Fibroblast of skin of left quadriceps (primary cell): ENCODE results near the gene MB.

Experiments used
- DNase-seq, 2 experiments: peaks; one replicate each; pipeline ENCODE4 v3.0.0-alpha.2; 2013; ENCODE audit warnings: low read depth in 2 of 2

The MB gene

DNA sequence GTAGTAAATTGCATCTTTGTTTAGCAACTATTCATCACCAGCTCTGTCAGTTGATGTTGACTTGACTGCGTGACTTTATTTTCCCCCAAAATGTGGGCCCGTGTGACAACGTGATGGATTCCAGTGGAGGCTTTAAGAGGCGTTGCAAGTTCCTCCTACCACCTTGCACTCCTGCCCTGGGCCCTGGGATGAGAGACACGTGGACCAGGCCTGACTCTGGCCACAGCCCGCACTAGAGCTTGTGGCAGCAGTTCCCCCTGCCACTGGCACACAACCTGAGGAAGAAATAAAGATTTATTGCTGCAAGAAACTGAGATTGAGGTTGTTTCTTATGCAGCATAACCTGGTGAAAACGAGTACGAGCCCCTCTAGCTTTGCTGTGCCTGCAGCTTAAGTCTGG lies 44.6 kb downstream of the MB start:
- no peak for DNase-seq

DNA sequence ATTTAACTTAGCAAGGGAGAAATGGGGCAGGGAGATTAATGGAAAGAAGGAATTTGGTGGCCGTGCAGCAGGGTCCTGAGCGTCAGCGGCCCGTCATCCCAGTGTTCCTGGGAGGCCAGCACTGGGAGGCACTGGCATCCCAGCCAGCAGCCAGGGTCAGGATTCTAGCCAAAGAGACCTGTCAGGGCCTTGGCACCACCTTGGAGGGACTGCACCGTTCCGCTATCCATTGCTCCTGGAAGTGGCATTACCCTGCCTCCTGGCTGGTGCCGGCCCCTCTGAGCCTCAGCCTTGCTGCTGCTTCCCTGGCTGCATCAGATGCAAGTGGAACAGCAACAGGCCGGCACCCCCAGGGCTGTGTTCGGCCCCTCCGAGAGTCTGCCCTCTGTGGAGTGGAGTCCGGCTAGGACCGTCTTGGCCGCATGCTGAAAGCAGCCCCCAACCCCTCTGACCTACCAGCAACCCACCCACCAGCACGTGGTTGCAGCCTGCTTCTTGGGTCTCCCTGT lies 46.4 kb downstream of the MB start:
- no peak for DNase-seq

DNA sequence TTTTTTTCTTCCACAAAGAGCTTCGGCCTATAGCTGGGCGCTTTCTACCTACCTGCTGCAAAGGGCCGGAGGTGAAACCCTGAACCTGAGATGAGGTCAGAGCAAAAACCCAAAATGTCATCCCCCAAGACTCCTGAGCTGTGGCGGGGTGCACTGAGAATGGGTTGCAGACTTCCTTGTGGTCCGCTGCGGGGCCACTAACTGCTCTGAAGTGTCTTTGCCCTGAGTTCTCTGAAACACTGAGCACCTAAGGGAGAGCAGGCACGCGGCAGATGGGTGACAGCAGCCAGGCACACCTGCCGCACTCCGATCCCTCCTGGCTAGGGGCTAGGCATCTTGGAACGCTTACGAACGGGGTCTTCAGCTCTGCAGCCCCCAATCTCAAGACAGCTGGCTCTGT lies 47.2 kb downstream of the MB start:
- DNase-seq = no peak

DNA sequence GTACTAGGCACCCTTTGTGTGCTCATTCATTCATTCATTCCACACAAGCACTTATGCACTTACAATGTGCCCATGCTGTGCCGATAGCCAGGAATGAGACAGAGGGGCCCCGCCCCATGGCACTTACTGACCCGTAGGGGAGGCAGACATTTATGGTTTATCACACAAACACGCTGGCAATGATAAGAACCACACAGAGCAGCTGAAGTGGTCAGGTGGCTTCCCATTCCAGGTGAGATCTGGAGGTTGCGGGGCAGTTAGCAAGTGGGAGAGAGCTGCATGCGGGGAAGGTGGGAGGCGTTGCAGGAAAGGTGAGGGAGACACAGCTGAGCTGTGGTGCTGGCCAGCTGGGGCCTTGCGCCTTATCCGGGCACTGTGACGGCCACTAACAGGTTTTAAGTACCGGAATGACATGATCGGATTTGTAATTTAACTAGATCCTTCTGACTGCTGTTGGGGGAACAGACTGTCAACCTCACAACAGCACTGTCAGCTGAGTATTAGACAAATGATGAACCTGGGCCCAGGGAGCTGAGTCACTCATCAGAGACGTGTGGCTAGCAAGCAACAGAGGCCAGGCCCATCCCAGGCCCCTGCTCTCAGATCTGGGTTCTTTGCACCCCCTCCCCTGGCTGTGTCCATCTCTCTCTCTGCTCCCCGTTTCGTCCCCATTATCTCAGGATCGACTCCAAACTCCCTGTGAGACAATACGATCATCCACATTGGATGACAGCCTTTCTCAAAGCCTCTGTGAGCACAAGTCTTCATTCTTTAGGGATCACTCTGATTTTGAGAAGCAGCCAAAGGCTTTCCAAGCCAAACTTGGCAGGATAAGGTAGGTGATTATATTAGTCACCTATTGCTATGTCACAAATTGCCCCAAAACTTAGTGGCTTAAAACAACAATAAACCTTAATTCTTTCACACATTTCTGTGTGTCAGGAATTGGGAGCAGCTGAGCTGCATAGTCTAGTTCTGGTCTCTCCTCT lies 48.1 kb downstream of the MB start:
- DNase-seq = no peak

DNA sequence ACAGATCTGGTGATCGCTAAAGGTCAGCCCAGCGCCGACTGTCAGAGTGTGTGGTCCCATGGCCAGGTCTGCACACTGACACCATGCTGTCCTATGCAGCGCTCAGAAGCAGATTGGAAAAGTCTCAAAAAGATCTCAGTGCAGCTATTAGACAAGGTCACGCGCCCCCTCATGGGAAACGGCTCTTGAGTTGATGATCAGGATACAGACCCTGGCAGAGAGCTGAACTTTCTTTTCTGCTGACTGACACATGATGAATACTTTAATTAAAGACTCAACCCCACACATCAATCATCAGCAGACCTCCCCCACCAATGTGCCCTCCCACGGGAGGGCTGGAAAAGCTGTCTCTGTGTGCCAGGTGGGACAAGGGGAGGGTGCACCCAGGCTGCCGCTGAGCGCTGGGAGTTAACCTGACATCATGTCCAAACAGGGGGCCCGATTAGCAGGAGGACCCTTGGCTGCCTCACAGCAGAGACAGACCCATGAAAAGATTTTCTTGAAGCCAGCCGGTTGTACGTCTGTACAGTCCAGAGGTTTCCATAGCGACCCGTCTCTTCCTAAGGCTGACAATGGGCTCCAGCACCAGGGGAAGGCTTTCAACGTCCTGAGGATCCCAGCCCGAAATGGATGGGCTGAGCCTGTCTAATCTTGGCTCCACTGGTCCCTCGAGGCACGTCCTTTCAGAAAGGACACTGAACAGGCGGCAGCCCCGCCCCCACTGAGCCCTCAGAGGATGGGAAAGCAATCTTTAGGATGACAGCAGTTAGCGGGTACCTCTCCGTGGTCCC lies 49.6 kb downstream of the MB start:
- DNase-seq = no peak

DNA sequence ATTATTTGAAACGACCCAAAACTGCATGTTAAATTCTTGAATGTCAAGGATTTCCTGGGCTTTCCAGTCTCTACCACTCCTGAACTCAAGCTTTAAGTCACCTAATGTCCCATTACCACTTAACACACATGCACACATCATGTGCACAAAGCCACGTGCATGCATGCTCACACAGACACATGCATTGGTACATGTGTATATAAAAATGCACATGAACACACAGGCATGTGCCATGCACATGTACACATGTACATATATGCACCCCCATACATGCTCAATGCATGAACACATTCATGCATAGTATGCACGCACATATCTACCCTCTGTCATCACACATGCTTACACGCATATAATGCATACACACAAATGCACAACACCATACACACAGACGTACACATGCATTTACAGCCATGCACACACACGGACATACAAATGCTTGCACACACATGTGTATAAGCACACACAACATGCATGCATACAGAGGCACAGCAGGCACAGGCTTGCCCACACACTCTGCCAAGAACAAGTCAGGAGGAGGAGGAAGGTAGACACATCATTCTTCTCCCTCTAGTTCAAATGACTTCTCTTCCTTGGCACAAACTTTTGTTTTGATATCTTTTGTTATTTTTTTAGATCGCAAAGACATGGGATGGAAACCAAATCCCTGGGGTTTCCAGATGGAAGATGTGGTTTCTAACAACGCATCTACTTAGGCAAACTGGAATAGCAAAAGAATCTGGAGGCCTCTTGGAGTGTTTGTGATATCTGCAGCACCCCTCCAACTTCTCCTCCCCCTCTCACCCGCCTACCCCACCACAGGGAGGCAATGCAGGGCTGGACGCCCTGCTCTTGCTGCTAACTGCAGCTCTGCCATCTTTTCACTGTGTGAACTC lies 51.9 kb downstream of the MB start:
- DNase-seq = peak; percentile 57 to 58

DNA sequence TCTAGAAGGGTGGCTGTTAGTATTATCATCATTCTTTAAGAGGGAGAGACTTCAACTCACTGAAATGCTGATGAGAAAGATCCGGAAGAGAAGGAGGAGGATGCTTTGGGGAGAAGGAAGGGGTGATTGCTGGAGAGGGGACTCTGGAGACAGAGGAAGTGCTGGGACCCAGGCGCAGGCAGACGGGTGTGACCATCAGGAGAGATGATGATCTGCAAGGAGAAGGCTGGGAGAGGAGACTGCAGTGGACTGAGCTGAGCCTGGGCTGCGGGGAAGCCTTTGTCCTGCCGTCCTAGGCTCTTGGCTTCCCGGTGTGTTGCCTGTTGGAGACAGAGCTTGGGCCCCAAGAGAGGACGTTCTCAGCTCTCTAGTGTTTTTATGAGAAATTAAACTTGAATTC lies 53.9 kb downstream of the MB start:
- no peak for DNase-seq

DNA sequence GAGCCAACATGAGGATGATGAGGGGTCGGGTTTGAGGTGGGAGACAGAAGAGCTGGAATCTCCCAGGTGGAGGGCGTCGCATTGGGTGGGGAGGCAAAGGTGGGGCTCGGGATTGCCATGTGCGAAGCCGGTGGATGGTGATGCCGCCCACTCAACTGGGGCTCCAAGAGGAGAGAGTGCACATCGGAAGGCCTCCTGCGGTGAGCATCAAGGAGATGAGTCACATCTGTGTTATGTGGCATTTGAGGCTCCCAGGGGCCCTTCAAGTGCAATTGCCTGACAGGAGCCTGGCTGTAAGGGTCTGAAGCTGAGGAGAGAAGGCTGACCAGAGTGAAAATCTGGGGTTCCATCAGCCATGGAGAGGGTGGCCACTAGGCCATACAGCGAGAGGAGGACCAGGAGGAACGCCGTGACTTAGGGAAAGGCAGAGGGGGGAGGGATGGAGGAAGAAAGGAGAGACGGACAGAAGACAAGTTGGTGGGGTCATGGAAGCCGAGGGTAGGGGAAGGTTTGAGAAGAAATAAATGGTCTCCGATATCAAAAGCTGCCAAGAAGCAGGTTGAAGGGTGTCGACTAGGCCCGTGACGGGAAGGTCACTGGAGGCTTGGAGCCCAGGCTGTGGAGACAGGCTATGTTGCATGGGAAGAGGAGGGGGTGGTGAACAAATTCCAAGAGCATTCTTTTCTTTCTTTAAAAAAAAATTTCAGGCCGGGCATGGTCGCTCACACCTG lies 55.2 kb downstream of the MB start:
- peak in 1 of 2 experiments; percentile 48 for DNase-seq

DNA sequence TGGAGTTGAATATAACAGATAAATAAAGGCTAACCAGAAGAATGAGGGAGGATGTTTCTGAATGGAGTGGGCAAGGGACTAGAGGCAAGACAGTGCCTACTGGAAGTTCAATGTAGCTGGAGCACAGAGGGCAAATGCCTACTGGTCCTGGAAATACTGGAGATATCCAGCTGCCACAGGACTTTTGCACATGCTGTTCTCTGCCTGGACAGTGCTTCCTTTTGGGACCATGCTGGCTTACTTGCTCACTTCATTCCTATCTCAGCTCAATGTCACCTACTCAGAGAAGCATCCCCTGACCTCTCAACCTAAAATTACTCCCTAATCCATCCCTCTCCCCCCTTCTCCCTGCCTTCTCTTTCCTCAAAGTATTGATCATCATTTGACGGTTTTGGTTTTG lies 56.3 kb downstream of the MB start:
- DNase-seq = no peak

DNA sequence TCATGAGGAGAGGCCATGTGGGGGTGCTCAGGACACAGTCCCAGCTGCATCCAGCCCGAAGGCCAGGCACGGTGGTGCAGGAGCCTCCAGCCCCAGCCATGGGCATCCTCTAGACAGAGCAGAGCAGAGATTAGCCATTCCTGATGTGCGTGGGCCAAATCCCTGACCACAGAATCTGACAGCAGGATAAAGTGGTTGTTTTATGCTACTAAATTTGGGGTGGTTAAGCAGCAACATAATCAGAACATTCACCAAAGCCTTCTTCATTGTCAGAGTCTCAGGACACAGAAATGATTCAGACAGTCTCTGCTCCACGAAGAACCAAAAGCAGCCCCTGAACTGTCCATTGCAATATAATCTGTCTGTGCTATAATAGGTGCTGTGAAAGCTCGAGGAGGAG lies 56.8 kb downstream of the MB start:
- DNase-seq = no peak

DNA sequence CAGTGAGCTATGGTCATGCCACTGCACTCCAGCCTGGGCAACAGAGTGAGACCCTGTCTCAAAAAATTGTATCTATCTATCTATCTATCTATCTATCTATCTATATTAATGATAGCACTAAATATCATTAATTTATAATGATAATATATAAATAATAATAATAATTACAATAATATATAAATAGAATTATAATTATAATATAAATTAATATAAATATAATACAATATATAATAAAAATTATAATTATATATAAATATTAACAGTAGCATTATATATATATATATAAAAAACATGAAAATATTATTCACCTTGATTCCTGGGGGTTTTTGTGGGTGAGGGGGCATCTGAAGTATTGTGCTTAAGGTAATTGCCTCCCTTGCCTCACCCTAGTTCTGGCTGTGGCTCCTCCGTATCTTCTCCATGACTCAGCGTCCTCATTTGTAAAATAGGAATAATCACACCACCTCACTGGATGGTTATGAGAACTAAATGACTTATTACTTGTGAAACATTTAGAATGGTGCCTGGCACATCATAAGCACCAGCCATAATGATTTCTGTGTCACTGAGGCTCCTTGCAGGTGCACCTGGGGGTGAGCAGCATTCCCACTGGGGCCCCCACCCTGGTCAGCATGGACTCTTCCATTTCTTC lies 57.6 kb downstream of the MB start:
- DNase-seq = no peak

DNA sequence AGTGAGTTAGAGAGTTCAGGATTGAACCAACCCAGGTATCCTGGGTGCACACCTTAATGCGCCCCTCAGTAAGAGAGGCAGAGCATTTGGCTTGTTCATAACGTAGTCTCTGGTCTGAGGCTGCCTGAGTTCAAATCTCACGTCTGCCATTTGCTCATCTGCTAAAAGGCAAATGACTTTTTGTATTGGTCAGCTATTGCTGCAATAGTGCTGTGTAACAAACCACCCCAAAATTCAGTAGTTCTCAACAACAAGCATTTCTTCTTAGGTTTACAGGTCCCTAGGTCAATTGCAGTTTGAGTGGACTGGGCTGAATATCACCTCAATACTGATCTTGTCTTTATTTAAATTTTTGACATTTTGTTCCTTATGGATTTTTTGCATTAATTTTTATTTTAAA lies 58.4 kb downstream of the MB start:
- no peak for DNase-seq

DNA sequence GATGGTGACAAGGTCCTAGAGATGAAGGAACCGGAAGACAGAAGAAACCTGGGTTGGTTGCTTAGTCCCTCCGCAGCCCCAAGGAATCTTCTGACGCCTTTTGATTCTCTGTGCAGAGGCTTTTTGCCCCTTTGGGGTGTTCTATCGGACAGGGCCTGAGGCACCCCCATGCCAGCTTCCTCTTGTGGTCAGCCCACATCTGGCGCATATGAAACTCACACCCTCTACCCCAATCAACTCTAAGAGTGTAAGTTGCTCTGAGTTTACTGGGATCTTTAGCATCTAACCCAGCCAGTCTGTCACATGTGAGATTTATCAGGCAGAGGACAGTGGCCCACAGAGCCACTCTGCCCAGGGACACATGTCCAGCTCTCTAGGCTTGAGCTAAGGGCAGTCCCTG lies 59.1 kb downstream of the MB start:
- no peak for DNase-seq
